ENCODE results near the gene PITX1.

The PITX1 gene

DNA sequence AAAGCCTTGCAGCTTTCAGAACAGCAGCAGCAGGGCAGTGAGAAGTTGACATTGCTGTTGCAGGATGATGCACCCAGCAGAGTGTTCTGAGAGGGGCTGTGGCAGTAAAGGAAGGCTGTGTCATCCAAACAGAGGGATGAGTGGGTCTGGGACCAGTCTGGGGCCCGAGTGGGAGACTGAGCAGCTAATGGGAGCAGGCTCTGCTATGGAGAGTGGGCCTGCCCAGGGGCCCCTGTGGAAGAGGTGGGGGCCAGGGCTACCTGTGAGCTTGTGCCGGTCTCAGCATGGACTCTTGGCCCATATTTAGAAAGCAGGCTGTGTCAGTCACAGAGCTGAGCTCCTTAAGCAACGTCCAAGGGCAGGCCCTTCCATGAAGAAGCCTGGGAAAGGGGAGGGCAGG is 26.0 kb upstream of the PITX1 start:
- Histone ChIP-seq H3K27me3 (ENCODE audit: control insufficient read depth, insufficient read depth, low read length) (peaks cover 59% of the 10 kb centered on the region), H3K4me1 (ENCODE audit: control insufficient read depth, insufficient read depth, low read length) (no peaks in the 10 kb centered on the region), H3K9me3 (replicated peaks; ENCODE audit: low read length) (no peaks in the 10 kb centered on the region), H3K9ac (ENCODE audit: low read depth, low read length) (no peak overlapping the region), H3K4me2 (ENCODE audit: low read length) (no peak overlapping the region), H3K4me3 (ENCODE audit: low read length) (no peak overlapping the region), H3K36me3 (ENCODE audit: insufficient read depth, low read length) (no peaks in the 10 kb centered on the region)

DNA sequence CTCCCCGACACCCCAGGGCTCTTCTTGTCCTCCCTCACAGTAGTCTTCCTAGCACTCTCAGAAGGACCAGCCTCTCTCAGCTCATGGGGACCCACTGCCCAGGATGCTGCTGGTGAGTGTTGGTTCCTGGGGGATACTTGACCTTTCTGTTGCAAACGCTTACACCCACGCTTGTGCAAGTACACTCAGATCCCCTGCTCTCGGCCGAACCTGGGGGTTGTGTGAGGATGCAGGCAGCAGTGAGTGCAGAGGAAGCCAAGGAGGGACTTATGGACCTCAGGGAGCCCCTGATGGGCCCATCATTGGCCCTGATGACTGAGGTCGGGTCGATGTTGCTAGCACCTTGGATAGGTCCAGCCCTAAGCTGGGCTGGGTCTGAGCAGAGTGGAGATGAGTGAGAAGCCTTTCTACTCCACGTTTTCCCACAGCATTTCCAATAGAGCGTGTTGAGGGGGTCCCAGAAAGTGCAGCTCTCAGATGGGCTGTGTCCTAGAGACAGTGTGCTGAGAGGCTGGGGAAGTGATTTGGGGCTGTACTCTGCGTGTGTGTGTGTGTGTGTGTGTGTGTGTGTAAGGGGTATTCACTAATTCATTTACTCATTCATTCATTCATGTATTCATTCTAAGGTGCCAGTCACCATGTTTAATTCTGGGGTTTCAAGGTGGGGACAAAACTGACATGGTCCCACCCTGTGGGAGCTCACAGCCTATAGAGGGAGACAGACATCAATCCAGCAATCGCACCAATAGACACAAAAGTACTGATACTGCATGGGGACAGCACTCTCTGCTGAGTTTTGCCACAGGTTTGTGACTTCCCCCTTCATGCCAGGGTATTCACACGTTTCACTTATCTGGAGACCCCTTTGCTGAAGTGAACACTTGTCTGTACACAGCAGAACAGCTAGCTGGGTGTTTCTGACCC is 25.2 kb upstream of the PITX1 start:
- no peak overlapping the region for H3K4me2 ChIP-seq (ENCODE audit: low read length)
- H3K4me3 ChIP-seq (ENCODE audit: low read length): no peak overlapping the region
- no peak overlapping the region for H3K9ac ChIP-seq (ENCODE audit: low read depth, low read length)
- H3K36me3 ChIP-seq (ENCODE audit: insufficient read depth, low read length): no peaks in the 10 kb centered on the region
- H3K9me3 ChIP-seq (replicated peaks; ENCODE audit: low read length): no peaks in the 10 kb centered on the region
- H3K27me3 ChIP-seq (ENCODE audit: control insufficient read depth, insufficient read depth, low read length): peaks cover 62% of the 10 kb centered on the region
- no peaks in the 10 kb centered on the region for H3K4me1 ChIP-seq (ENCODE audit: control insufficient read depth, insufficient read depth, low read length)

DNA sequence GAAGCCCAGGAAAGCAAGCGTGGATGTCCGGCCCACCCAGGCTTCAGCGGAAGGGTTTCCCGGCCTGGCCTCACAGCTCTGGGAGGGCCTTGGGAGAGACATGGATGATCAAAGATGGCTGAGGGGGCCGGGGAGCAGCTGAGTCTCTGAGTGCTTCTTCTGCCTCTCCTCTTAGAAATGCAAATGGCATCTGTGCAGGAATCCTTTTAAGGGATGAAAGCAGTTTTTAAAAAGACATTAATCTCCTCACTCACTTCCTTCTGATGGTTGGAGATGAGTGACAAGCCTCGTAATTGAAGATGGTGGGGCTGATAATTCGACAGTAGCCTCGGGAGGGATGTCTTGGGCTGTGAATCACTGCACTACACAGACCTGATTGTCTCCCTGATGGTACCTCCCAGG is 24.3 kb upstream of the PITX1 start:
- Histone ChIP-seq H3K36me3 (ENCODE audit: insufficient read depth, low read length) (no peaks in the 10 kb centered on the region), H3K4me1 (ENCODE audit: control insufficient read depth, insufficient read depth, low read length) (no peaks in the 10 kb centered on the region), H3K4me2 (ENCODE audit: low read length) (no peak overlapping the region), H3K9me3 (replicated peaks; ENCODE audit: low read length) (no peaks in the 10 kb centered on the region), H3K9ac (ENCODE audit: low read depth, low read length) (no peak overlapping the region), H3K27me3 (ENCODE audit: control insufficient read depth, insufficient read depth, low read length) (peaks cover 63% of the 10 kb centered on the region), H3K4me3 (ENCODE audit: low read length) (no peak overlapping the region)

DNA sequence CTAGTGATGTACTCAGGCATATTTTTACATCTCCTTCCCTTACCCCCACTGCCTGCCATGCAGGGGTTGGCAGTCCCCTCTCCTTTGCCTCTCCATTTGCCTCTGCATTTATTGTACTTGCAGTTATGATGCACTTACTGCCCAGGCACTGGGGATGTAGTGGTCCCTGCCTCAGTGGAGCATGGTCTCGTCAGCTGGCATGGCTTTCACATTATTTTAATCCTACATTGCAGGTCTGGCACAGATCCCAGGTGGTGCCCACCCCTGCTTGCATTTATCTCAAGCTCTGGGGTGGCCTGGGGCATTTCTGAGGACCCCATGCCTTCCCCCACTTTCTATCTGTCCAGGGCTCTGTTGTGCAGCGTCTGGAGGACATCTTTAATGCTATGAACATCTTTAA is 23.2 kb upstream of the PITX1 start:
- Histone ChIP-seq H3K27me3 (ENCODE audit: control insufficient read depth, insufficient read depth, low read length) (peaks cover 61% of the 10 kb centered on the region), H3K9ac (ENCODE audit: low read depth, low read length) (no peak overlapping the region), H3K9me3 (replicated peaks; ENCODE audit: low read length) (no peaks in the 10 kb centered on the region), H3K4me1 (ENCODE audit: control insufficient read depth, insufficient read depth, low read length) (no peaks in the 10 kb centered on the region), H3K4me3 (ENCODE audit: low read length) (no peak overlapping the region), H3K36me3 (ENCODE audit: insufficient read depth, low read length) (no peaks in the 10 kb centered on the region), H3K4me2 (ENCODE audit: low read length) (no peak overlapping the region)

DNA sequence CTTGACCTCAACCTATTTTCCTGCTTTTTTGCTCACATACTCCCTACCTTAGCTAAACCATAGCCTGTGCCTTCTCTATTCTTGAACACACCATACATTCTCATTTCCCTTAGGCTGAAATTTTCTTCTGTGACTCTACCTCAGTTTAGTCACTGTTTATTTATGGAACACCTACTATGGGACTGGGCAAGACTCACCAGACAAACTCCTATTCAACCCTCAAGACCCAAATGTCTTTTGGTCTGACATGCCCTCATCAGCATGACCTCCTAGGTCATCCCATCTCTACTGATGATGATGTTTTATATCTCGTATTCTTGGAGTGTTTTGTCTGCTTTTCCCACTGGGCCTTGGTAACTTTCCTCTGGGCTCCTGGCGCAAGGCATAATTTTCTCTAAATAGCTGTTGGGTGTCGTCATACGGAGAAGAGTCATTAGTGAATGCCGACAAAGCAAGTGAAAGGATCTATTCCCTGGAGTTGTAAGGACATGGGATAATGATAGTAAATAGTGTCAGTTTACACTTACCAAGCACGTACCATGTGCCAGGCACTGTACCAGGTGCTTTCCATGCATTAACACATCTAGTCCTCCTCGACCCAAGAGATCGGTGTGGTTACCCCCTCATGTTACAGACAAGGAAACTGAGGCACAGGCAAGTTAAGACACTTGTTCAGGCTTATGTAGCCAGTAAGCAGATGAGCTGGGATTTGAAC is 22.4 kb upstream of the PITX1 start:
- H3K4me1 ChIP-seq (ENCODE audit: control insufficient read depth, insufficient read depth, low read length): no peaks in the 10 kb centered on the region
- peaks cover 61% of the 10 kb centered on the region for H3K27me3 ChIP-seq (ENCODE audit: control insufficient read depth, insufficient read depth, low read length)
- no peaks in the 10 kb centered on the region for H3K9me3 ChIP-seq (replicated peaks; ENCODE audit: low read length)
- no peak overlapping the region for H3K4me3 ChIP-seq (ENCODE audit: low read length)
- no peak overlapping the region for H3K4me2 ChIP-seq (ENCODE audit: low read length)
- H3K36me3 ChIP-seq (ENCODE audit: insufficient read depth, low read length): no peaks in the 10 kb centered on the region
- no peak overlapping the region for H3K9ac ChIP-seq (ENCODE audit: low read depth, low read length)

DNA sequence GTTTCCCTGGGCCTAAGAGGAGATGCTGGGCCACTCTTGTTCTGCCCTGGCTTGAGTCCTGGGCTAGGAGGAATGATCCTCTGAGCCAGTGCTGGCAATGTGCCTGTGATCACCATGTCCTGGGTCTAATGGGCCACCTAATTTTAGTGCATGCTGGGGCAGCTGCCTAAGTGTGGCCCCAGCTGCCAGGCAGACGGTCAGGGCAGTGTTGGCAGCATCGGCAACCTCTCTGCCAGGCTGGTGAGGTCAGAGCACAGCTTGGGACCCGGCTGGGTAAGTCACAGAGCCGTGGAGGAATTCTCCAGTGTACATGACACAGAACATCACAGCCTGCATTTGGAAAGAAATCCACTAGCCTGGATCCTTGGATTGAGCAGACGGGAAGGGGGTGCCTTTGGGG is 21.4 kb upstream of the PITX1 start:
- Histone ChIP-seq H3K4me2 (ENCODE audit: low read length) (no peak overlapping the region), H3K9me3 (replicated peaks; ENCODE audit: low read length) (no peaks in the 10 kb centered on the region), H3K4me1 (ENCODE audit: control insufficient read depth, insufficient read depth, low read length) (no peaks in the 10 kb centered on the region), H3K9ac (ENCODE audit: low read depth, low read length) (no peak overlapping the region), H3K4me3 (ENCODE audit: low read length) (no peak overlapping the region), H3K36me3 (ENCODE audit: insufficient read depth, low read length) (no peaks in the 10 kb centered on the region), H3K27me3 (ENCODE audit: control insufficient read depth, insufficient read depth, low read length) (peaks cover 72% of the 10 kb centered on the region)

DNA sequence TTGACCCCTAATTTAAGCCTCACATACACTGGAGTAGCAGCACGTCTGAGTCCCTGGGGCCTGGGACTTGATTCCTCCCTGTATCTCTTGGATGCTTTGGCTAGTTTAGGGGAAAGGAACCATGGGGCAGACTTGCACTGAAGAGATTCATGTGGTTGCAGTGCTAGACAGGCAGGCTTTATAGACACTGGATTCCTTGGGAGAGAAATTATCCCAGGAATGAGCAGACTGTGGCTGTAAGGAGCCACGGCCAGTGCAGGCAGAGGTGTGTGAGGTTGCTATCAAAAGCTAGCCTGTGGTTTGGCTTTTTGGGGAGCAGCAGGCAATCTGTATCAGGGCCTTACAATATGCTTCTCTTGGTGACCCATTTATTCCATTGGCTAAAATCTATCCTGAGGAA is 20.5 kb upstream of the PITX1 start:
- Histone ChIP-seq H3K9ac (ENCODE audit: low read depth, low read length) (no peak overlapping the region), H3K9me3 (replicated peaks; ENCODE audit: low read length) (no peaks in the 10 kb centered on the region), H3K4me2 (ENCODE audit: low read length) (no peak overlapping the region), H3K27me3 (ENCODE audit: control insufficient read depth, insufficient read depth, low read length) (peaks cover 75% of the 10 kb centered on the region), H3K36me3 (ENCODE audit: insufficient read depth, low read length) (no peaks in the 10 kb centered on the region), H3K4me3 (ENCODE audit: low read length) (no peak overlapping the region), H3K4me1 (ENCODE audit: control insufficient read depth, insufficient read depth, low read length) (no peaks in the 10 kb centered on the region)

DNA sequence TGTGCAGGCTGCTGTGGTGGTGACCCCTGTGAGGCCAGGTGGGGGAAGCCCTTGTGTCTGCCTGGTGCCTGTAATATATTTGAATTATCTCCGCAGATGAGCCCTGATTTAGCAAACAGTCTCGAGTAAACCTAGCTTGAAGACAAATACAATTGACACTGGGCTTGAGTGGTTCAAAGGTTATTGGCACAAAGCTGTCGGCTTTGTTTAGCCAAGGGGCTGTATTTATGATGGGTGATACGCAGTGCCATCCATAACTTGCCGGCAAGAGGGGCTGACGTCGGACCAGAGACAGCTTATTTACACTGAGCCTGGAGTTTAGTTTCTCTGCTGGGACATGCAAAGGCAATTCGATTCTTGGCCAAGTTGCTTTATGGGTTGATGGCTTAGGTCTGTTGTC is 20.0 kb upstream of the PITX1 start:
- Histone ChIP-seq H3K4me2 (ENCODE audit: low read length) (no peak overlapping the region), H3K4me1 (ENCODE audit: control insufficient read depth, insufficient read depth, low read length) (no peaks in the 10 kb centered on the region), H3K9me3 (replicated peaks; ENCODE audit: low read length) (no peaks in the 10 kb centered on the region), H3K27me3 (ENCODE audit: control insufficient read depth, insufficient read depth, low read length) (peaks cover 76% of the 10 kb centered on the region), H3K9ac (ENCODE audit: low read depth, low read length) (no peak overlapping the region), H3K36me3 (ENCODE audit: insufficient read depth, low read length) (no peaks in the 10 kb centered on the region), H3K4me3 (ENCODE audit: low read length) (no peak overlapping the region)

DNA sequence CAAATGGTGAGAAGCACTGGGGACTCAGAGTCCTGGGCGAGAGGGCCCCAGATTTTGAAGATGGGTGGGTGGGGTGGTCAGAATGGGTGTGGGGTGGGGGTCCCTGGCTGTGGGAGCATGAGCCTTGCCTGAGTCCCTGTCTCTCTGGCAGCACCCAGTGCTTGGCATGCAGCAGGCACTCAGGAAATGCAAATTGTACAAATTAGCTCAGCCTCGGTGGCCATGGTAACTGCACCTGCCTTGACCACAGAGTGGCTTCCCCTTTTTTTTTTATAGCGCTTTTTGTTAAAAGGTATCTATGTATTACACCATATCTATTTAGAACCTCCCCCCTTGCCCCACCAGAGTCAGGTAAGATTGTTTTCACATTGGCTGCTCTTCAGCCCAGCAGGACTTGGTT is 19.2 kb upstream of the PITX1 start:
- H3K9ac ChIP-seq (ENCODE audit: low read depth, low read length): no peak overlapping the region
- no peak overlapping the region for H3K4me3 ChIP-seq (ENCODE audit: low read length)
- no peaks in the 10 kb centered on the region for H3K4me1 ChIP-seq (ENCODE audit: control insufficient read depth, insufficient read depth, low read length)
- H3K27me3 ChIP-seq (ENCODE audit: control insufficient read depth, insufficient read depth, low read length): peaks cover 79% of the 10 kb centered on the region
- no peak overlapping the region for H3K4me2 ChIP-seq (ENCODE audit: low read length)
- H3K36me3 ChIP-seq (ENCODE audit: insufficient read depth, low read length): no peaks in the 10 kb centered on the region
- no peaks in the 10 kb centered on the region for H3K9me3 ChIP-seq (replicated peaks; ENCODE audit: low read length)

DNA sequence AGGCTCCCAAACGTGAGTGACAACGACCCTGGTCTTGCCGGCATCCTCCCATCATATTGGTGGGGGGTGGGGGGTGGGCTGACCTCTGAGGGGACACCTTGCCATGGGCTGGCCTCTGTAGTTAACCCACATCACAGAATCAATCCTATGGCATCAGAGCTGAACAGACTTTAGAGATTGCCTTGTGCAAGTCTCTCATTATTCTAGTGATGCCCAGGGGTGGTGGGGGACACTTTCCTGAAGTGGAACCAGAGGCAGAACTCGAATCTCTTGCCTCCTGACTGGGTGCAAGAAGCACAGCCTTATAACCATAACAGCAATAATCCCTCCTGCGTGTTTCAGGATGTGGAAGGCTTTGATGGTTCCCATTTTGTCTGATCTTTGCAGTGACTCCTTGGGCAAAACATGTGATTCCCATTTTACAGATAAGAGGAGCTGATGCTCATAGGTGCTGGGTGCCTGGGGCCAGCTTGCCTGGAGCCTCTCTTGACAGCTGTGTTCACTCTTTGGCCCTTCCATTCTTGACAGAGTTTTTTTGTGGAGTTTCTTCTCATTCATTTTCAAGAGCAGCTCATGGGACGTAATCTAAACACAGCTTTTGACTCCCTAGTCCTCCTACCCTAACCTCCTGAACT is 18.6 kb upstream of the PITX1 start:
- Histone ChIP-seq H3K4me2 (ENCODE audit: low read length) (no peak overlapping the region), H3K4me1 (ENCODE audit: control insufficient read depth, insufficient read depth, low read length) (no peaks in the 10 kb centered on the region), H3K9me3 (replicated peaks; ENCODE audit: low read length) (no peaks in the 10 kb centered on the region), H3K27me3 (ENCODE audit: control insufficient read depth, insufficient read depth, low read length) (peaks cover 85% of the 10 kb centered on the region), H3K36me3 (ENCODE audit: insufficient read depth, low read length) (no peaks in the 10 kb centered on the region), H3K9ac (ENCODE audit: low read depth, low read length) (no peak overlapping the region), H3K4me3 (ENCODE audit: low read length) (no peak overlapping the region)

DNA sequence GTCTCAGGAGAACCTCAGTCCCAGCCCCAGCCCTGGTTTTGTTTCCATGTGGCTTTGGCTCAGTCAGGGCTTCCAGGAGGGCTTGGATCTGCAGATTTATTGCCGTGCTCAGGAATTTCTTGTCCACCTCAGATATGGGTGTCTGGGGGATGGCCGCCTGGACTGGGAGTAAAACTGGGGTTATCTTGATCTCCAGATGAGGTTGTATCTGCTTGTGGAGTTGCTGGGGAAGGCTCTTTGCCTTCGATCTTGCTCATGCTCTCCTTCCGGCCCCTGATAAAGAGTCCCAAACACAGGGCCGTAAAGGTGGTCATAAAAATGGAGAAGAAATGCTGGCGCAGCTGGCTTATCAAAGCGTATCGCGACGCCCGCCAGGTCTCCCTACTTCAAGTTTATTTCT is 17.8 kb upstream of the PITX1 start:
- H3K27me3 ChIP-seq (ENCODE audit: control insufficient read depth, insufficient read depth, low read length): peaks cover 86% of the 10 kb centered on the region
- no peak overlapping the region for H3K4me3 ChIP-seq (ENCODE audit: low read length)
- H3K36me3 ChIP-seq (ENCODE audit: insufficient read depth, low read length): no peaks in the 10 kb centered on the region
- H3K9me3 ChIP-seq (replicated peaks; ENCODE audit: low read length): no peaks in the 10 kb centered on the region
- no peak overlapping the region for H3K9ac ChIP-seq (ENCODE audit: low read depth, low read length)
- H3K4me1 ChIP-seq (ENCODE audit: control insufficient read depth, insufficient read depth, low read length): no peaks in the 10 kb centered on the region
- no peak overlapping the region for H3K4me2 ChIP-seq (ENCODE audit: low read length)
